Activated CD8-positive, alpha-beta T cell treated with anti-CD3 and anti-CD28 coated beads for 36 hours (primary cell): ENCODE data around the gene ASPSCR1. TPM values are rescaled to one million over a fixed set of nuclear protein-coding genes. Genes with fewer than 3 reads are reported as not detected.

ENCODE experiments used
- ATAC-seq: fragments of 200-7000 bp; cut with Tn5 transposase; one replicate; pipeline ENCODE4 v1.10.0; 2021; ENCODE audit warnings: mild to moderate bottlenecking, moderate library complexity
- CTCF ChIA-PET: fragments of 350-600 bp; sonication (Branson Sonifier 250); formaldehyde crosslinking; loops from one replicate; lab custom pipeline; 2021; ENCODE audit warnings: antibody characterized with exemption; lab: Charles Lee
- POLR2A ChIA-PET: fragments of 350-600 bp; sonication (Branson Sonifier 250); formaldehyde crosslinking; loops from one replicate; lab custom pipeline; 2021; ENCODE audit warnings: antibody characterized with exemption; lab: Charles Lee
- DNase-seq: peaks from one replicate; pipeline ENCODE4 v3.0.0-alpha.2; 2020
- H3K27ac Mint-ChIP-seq: one replicate; pipeline ENCODE4 v1.8.0; 2021; ENCODE audit warnings: mild to moderate bottlenecking, mixed read lengths
- H3K27me3 Mint-ChIP-seq: one replicate; pipeline ENCODE4 v1.8.0; 2021; ENCODE audit warnings: mixed read lengths
- H3K36me3 Mint-ChIP-seq: one replicate; pipeline ENCODE4 v1.8.0; 2021; ENCODE audit warnings: low read depth, mixed read lengths
- H3K4me1 Mint-ChIP-seq: one replicate; pipeline ENCODE4 v1.8.0; 2021; ENCODE audit warnings: low read depth, mixed read lengths
- H3K4me3 Mint-ChIP-seq: one replicate; pipeline ENCODE4 v1.8.0; 2021; ENCODE audit warnings: mild to moderate bottlenecking, moderate library complexity, mixed read lengths
- H3K9me3 Mint-ChIP-seq: one replicate; pipeline ENCODE4 v1.8.0; 2021; ENCODE audit warnings: mixed read lengths
- intact Hi-C: fragments of 100-400 bp; cut with micrococcal nuclease; formaldehyde crosslinking; loops from one replicate; pipeline ENCODE4 v1.10.0; 2022
- total RNA-seq, 2 experiments: library from RNA; stranded (reverse); gene quantifications; one replicate each; pipeline ENCODE4 v1.2.3, GENCODE V29; 2021
- TF ChIP-seq, protein P1 (sequence below): fragments of 200-600 bp; IDR thresholded peaks from one replicate; pipeline ENCODE4 v1.8.0; 2022; ENCODE audit warnings: antibody characterized with exemption, mild to moderate bottlenecking

Gene ASPSCR1
- total RNA-seq, 2 experiments from 2014 or later, result 18.7 to 24.5 TPM

DNA sequence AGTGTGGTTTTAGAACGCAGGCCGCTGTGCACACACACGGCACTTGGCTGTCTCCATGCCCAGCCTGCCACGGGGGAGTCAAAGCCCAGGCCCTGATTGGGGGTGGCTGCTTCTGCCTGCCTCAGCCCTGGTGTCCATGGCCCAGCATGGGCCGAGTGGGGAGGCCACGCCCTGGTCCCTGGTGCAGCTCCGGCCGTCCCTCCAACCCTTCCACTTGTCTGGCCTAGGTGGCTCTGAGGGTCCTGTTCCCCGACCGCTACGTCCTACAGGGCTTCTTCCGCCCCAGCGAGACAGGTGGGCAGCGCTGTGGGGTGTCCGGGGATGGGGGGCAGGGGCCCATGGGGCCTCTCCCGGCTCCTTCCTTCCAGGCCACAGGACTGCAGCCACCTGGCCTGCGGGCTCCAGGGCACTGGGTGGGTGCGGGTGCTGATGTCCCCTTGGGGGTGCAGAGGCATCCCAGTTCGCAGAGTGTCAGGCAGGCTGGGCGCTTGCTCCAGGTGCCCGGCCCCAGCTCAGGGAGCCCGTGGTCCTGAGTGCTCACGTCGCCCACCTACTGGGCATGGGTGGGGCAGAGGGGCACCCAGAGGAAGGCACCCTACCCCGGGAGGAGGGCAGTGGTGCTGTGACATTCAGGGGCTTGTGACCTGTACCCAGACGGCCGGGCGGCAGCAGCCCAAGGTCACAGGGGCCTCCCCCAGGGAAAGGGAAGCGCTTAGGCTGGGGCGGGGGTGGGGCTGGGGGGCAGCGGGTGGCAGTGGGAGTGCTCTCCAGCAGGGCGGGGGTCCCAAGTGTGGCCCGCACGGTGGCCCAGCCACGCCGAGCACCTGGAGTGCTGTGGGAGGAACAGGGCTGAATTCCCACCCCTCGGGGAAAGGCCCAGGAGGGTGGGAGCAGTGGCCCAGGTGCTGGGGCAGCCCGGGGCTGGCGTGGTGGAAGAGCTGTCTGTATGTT is 33.4 kb downstream of the ASPSCR1 start:
- DNase-seq (no peak), ATAC-seq (no peak)
- TF ChIP-seq, protein P1, sequence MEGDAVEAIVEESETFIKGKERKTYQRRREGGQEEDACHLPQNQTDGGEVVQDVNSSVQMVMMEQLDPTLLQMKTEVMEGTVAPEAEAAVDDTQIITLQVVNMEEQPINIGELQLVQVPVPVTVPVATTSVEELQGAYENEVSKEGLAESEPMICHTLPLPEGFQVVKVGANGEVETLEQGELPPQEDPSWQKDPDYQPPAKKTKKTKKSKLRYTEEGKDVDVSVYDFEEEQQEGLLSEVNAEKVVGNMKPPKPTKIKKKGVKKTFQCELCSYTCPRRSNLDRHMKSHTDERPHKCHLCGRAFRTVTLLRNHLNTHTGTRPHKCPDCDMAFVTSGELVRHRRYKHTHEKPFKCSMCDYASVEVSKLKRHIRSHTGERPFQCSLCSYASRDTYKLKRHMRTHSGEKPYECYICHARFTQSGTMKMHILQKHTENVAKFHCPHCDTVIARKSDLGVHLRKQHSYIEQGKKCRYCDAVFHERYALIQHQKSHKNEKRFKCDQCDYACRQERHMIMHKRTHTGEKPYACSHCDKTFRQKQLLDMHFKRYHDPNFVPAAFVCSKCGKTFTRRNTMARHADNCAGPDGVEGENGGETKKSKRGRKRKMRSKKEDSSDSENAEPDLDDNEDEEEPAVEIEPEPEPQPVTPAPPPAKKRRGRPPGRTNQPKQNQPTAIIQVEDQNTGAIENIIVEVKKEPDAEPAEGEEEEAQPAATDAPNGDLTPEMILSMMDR, result no peak
- Mint-ChIP-seq H3K4me1 (peaks cover 6% of the 10 kb centered on the region), H3K4me3 (no peak overlapping the region), H3K27ac (no peak overlapping the region), H3K27me3 (no peaks in the 10 kb centered on the region), H3K9me3 (no peaks in the 10 kb centered on the region), H3K36me3 (no peaks in the 10 kb centered on the region)
- intact Hi-C loops, result no loop called here
- ChIA-PET CTCF (interaction anchor here (0.7 to 1.6 kb wide), 3 partner anchors 9 to 44 kb away, joined by 3 to 7 read pairs (median 4); no protein-coding TSS in a partner anchor), POLR2A (interaction anchor here (0.9 kb wide), 1 partner anchor 14 kb away, joined by 3 read pairs; no protein-coding TSS in a partner anchor)

DNA sequence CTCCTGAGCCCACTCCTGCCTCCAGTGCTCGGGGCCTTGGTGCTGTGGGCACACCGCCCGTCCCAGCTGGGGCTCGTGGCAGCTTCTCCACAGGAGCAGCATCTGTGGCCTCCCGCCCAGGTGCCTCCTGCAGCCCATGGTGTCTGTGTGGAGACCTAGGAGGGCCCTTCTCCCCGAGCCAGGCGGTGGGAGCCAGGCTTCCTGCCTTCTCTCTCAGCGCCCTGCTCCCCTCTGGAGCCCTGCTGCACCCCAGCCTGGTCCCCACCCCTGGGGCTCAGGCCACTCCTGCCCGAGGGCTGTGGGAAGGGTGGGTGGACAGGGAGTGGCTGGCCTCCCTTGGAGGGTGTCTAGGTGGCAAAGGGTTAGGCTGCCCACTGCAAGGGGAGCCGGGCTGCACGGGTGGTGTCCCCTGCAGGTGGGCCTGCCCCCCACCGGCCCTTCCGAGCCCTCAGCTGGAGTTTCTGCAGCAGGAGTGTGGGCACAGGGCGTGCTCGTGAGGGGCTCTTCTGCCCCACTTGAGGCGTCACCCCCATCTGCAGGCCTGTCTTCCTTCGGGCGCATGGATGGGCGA is 34.3 kb downstream of the ASPSCR1 start:
- H3K9me3 Mint-ChIP-seq, result no peaks in the 10 kb centered on the region
- intact Hi-C loops, result no loop called here
- CTCF ChIA-PET, result interaction anchor here (0.7 to 2.1 kb wide), 2 partner anchors 44 to 52 kb away, joined by 3 to 5 read pairs; no protein-coding TSS in a partner anchor
- no peaks in the 10 kb centered on the region for H3K27me3 Mint-ChIP-seq
- TF ChIP-seq, protein P1, result no peak
- DNase-seq (no peak), ATAC-seq (no peak)
- POLR2A ChIA-PET, result interaction anchor here (0.9 kb wide), 1 partner anchor 15 kb away, joined by 3 read pairs; no protein-coding TSS in a partner anchor
- no peak overlapping the region for H3K4me3 Mint-ChIP-seq
- H3K36me3 Mint-ChIP-seq, result no peaks in the 10 kb centered on the region
- peaks cover 6% of the 10 kb centered on the region for H3K4me1 Mint-ChIP-seq
- H3K27ac Mint-ChIP-seq, result no peak overlapping the region

DNA sequence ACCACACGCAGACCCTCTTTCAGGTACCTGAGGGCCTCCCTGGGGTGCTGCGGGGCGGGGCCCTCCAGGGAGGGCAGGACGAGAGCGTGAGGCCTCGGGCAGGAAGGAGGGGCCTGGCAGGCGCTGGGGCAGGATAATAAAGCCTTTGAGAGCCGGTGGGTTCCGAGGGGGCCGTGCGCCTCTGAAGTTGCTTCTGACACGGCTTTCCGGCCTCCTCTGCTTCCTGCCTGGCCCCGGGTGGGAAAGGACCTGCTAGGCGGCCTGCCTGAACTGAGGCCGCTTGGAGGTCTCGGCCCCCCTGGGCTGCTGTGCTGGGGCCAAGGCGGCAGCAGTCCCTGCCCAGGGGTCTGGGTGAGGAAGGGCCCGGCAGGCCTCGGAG is 34.8 kb downstream of the ASPSCR1 start:
- no peaks in the 10 kb centered on the region for H3K9me3 Mint-ChIP-seq
- no peak overlapping the region for H3K4me3 Mint-ChIP-seq
- POLR2A ChIA-PET, result no interaction called here
- no peaks in the 10 kb centered on the region for H3K36me3 Mint-ChIP-seq
- no peak for DNase-seq
- H3K27ac Mint-ChIP-seq, result no peak overlapping the region
- no peaks in the 10 kb centered on the region for H3K27me3 Mint-ChIP-seq
- TF ChIP-seq, protein P1, result no peak
- intact Hi-C loops, result no loop called here
- CTCF ChIA-PET, result interaction anchor here (2.1 kb wide), 1 partner anchor 53 kb away, joined by 5 read pairs; no protein-coding TSS in a partner anchor
- H3K4me1 Mint-ChIP-seq, result peaks cover 6% of the 10 kb centered on the region
- no peak for ATAC-seq

DNA sequence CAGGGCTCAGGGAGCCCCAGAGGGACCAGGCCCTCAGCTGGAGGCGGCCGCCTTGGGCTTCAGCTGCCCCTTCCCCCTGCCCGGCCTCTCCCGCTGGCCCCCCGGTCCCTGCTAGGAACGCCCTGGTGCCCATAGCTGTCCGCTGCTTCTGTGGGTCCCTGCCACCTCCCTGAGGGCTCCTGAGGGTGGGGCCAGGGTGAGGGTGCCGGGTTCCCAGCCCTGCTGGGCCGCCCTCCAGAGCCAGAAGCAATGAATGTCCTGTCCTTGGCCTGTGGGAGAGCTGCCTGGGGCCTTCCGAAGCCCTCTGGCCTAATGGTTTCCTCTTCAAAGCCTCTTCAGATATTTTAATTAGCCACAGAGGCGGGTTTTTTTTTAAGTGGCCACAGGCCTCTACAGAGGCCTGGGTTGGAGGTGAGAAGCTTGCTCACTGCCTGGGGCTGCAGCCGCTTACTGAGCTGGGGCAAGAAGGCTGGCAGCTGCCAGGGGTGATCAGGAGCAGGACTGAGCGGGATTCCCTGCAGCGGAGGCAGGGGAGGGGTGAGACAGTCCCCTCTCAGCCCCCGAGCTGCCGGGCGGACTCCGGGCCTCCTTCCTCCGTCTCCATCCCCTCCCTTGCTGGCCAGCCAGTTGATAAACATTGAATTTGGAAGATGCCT is 35.3 kb downstream of the ASPSCR1 start:
- DNase-seq (no peak), ATAC-seq (no peak)
- H3K27ac Mint-ChIP-seq, result no peak overlapping the region
- no peaks in the 10 kb centered on the region for H3K9me3 Mint-ChIP-seq
- no peaks in the 10 kb centered on the region for H3K27me3 Mint-ChIP-seq
- peaks cover 6% of the 10 kb centered on the region for H3K4me1 Mint-ChIP-seq
- ChIA-PET CTCF (interaction anchor here (0.9 to 2.1 kb wide), 2 partner anchors 17 to 53 kb away, joined by 3 to 5 read pairs; no protein-coding TSS in a partner anchor), POLR2A (interaction anchor here (1.0 to 1.1 kb wide), 2 partner anchors 16 to 84 kb away, joined by 3 read pairs; no protein-coding TSS in a partner anchor)
- intact Hi-C loops, result no loop called here
- no peak overlapping the region for H3K4me3 Mint-ChIP-seq
- H3K36me3 Mint-ChIP-seq, result no peaks in the 10 kb centered on the region
- TF ChIP-seq, protein P1, result no peak
